GM19043 (cell line): Measurements from ENCODE around the gene HIBADH.

Source experiments
- ATAC-seq: cut with Tn5 transposase; IDR thresholded peaks from one replicate; pipeline ENCODE4 v1.9.1; 2021; ENCODE audit warnings: low read depth; ENCODE audit not compliant: unreplicated experiment

HIBADH gene

GRCh38 chr7:27555670-27556069 is 107.0 kb downstream of the HIBADH start:
- ATAC-seq, result no peak

GRCh38 chr7:27554826-27555225 is 107.9 kb downstream of the HIBADH start:
- no peak for ATAC-seq

GRCh38 chr7:27553273-27553672 is 109.4 kb downstream of the HIBADH start:
- ATAC-seq, result no peak

DNA sequence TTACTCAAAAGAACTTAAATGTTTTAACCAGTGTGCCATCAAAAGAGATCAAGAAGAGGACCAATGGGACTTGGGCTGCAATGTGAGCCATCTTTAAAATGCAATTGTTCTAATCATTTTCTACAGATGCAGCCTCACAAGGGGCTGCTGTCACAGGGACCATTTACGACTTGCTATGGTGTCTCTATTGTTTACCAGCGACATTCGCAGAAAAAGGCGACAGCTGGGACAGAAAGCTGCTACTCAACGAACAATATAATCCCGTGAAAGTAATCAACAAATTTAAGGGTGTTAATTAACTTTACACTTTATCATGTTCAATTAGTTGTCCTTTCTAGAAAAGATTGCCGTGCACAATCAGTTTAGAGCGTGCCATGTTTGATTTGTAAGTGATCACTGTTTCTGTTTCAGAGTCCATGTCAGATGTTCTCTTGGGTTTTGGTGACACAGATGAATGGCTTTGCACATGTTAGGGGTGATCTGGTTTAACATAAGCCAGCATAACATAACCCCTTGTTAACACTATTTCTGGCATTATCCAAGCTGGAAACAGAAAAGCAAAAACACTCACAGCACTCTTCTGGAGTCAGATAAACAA is 110.8 kb downstream of the HIBADH start:
- no peak for ATAC-seq

- ATAC-seq, result no peak
These were observed 113.1 kb downstream of the HIBADH start for GRCh38 chr7:27549606-27550005.

DNA sequence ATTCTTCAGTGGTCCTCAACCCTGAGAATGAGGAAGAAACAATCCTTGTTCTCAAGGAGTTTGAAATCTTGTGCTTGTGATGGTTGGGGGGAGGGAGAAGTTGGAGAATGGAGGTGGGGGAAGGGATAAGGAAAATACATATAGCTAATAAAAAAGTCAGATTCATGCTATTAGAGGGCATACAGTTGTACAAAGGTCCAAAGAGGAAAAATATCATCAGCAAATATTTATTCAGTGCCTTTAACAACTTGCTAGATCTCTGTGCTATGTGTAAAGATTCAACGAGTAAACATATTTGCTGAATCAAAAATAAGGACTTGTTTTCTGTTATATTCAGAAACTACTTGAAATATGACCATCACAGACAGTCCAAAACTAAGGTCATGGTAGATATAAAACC is 114.4 kb downstream of the HIBADH start:
- ATAC-seq, result no peak

GRCh38 chr7:27547401-27547800 is 115.3 kb downstream of the HIBADH start:
- ATAC-seq, result no peak

DNA sequence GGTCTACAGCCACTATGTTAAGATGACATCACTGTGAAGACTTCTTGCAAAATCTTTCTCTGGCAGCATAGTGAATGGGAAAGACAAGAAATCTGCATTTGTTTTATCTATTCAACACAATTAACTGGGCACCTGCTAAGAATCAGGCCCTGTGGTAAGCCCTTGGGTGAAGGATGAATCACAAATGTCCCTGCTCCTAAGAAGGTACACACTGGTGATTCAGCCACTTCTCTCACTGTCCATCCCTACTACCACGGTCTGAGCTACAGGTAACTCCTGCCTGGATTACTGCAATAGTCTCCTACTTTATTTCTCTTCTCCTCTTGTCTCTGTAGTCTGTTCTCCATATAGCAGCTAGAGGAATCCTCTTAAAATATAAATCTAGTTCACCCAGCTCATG is 116.1 kb downstream of the HIBADH start:
- no peak for ATAC-seq

DNA sequence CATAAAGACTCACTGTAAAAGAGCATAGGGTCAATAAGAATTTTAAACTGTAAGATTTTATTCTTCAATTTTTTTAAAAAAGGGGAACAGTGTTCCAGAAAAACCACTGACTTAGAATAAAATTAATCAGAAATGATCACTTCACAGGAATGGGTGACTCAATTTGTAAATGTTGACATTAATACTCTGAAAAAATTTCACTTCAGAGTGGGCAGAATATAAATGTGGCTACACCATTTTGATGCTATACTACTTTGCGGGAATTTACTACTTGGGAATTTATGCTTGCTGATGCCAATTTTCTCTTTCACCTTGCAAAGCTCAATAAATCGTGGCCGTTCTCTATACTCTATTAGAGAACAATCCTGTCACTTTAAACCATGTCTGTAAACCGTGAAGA is 126.9 kb downstream of the HIBADH start:
- no peak for ATAC-seq

DNA sequence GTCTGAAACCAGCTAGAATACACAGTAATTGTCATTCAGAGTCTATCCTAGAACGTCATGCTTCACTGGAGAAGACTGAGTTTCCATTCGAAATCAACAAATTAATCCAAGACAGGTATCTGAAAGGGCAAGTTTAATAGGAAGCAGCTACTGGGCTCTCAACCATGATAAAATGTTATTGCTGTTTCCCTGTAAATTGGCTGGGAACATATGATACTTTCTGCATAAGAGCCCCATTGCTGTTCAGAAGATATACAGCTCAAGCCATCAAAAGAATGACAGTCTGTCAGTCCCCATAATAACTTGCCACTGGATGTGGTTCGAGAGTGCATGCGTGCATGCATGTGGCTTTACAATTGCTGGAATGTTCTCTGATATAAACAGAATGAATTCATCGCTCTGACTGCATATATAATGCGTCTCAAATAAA is 129.0 kb downstream of the HIBADH start:
- no peak for ATAC-seq

DNA sequence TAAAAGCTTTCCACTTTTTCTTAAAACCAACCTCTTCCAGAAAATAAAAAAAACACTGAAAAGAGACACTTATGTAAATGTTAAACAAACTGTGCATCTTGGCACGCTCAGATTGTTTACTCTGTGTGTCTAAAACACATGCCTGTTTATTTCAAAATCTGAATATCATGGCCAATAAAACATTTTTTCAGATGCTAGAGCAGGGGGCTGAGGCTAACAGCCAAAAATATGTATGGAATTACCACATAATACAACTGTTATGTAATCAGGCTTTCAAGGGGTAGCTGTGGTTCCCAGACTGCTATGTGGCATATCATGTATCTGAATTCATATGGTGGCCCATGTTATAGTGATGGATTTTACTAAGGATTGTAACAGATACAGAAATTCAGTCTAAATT is 130.4 kb downstream of the HIBADH start:
- ATAC-seq, result no peak

- no peak for ATAC-seq
These were observed 135.4 kb downstream of the HIBADH start for GRCh38 chr7:27527348-27527714.

DNA sequence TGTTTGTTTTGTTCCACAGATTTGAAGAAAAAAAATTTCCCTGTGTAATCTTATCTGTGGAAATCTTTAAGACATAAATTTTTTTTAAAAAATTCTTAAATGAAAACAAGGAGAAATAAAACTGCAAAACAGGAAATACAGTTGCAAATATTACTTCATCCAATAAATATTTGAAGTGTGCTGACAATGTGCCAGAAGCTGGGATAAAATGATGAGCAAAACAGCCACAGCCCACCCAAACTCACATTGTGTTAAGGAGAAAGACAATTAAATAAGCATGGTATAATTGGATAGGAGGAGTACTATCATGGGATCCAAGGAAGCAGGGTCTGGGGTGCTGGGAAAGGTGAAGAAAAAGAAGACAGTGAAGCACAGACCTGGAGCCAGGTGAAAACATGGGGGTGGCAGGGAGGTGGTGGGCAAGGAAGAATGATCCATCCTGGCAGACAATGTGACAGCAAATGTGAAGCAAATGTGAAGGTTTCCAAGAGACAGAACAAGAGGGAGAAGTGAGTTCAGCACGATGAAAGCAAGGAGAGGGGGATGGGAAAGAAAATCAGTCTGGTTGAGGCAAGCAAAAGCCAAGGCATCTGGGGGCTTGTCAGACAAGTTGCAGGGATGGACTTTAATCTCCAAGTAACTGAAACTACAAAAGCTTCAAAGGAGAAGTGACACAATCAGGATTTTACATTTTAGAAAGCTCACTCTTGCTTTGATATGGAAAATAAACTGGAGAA is 135.9 kb downstream of the HIBADH start:
- ATAC-seq, result no peak

DNA sequence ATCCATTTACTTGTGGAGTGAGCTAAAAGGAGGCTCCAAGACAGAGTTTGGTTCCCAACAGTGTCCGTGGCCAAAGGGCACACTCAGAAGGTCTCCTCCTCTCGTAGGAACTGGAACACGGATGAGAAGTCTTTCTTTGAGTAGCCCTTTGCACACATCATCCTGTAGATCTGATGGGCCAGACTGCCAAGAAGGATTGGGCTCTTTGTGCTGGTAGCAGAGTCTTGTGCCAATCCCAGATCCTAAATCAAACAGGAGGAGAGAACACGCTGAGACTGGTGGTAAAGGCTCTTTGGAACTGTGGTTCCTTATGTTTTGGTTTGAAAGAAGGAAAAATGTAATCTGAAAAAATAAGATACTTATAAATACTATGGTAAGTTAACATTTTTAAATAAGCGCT is 136.6 kb downstream of the HIBADH start:
- no peak for ATAC-seq

DNA sequence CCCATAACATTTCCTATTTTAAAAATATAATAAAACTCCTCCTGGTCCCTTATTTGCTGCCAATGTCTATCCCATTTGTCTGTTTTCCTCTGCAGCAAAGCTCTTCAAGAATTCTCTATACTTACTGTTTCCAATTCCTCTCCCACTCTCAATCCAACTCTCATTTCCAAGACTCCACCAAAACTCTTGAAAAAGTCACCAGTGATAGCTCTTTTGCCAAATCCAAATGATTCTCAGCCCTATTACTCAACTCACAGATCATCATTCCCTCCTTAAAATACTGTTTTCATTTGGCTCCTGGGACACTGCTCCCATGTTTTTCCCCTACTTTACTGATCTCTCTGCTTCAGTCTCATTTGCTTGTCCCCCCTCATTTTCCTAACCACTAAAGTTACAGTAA is 139.4 kb downstream of the HIBADH start:
- no peak for ATAC-seq

- no peak for ATAC-seq
These were observed 140.1 kb downstream of the HIBADH start for GRCh38 chr7:27522566-27522965.

DNA sequence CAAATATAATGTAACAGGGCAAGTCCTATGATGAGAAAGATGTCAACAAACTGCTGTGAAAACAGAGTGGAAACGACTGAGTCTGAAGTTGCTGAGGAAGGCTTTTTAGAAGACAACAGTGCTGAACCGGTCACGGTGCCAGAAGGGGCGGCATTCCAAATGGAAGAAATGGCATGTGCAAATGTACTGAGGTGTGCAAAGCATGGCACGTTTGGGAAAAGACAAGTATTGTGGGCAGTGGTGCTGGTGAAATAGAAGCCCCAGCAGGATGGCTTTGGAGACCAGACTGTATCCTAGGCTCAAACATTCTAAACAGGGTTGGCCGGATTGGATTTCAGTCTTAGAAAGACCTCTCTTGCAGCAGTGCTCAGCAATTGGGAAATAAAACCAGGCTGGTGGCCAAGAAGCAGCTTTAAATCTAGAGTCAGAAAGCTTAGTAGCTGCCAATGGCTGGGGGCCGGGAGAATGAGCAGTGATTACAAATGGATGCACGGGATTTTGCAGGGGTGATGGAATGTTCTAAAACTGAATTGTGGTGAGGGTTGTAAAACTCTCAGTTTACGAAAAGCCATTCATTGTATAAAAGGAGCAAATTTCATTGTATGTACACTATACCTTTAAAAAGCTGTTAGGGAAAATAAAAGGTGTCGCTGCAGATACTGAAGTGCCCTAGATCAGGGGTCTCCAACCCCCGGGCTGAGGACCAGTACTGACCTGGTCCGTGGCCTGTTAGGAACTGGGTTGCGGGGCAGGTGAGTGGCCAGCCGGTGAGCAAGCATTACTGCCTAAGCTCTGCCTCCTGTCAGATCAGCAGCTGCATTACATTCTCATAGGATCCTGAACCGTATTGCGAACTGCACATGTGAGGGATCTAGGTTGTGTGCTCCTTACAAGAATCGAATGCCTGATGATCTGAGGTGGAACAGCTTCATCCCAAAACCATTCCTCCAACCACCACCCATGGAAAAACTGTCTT is 141.6 kb downstream of the HIBADH start:
- no peak for ATAC-seq

DNA sequence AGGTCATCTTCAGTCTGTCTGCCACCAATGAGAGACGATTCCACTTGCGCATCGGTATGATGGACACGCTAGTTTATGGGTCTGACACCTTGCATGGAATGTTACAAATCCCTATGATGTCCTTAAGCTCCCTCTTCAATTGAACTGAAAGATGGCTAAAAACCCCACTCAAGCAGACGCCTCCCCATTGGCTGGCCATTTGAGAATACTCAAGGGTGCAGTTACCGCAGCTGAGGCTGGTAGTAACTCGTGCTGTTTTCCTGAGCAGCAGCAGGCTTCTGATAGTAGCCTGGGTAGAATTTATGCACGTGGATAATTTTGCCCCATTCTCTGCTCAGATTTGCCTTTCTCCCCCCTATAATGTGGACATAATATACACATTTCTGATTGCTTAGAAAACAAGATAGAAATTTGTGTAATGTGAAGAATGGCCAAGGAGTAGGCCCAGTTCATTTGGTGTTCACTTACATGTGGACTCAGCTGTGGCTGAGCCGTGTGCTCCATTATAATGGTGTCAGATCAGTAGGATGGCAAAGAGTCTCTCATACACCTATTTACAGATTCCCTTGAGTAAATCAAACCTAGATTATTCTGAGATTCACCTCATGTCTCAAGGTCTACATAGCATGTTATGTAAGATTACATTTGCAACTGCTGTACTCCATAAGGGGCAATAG is 142.8 kb downstream of the HIBADH start:
- no peak for ATAC-seq

DNA sequence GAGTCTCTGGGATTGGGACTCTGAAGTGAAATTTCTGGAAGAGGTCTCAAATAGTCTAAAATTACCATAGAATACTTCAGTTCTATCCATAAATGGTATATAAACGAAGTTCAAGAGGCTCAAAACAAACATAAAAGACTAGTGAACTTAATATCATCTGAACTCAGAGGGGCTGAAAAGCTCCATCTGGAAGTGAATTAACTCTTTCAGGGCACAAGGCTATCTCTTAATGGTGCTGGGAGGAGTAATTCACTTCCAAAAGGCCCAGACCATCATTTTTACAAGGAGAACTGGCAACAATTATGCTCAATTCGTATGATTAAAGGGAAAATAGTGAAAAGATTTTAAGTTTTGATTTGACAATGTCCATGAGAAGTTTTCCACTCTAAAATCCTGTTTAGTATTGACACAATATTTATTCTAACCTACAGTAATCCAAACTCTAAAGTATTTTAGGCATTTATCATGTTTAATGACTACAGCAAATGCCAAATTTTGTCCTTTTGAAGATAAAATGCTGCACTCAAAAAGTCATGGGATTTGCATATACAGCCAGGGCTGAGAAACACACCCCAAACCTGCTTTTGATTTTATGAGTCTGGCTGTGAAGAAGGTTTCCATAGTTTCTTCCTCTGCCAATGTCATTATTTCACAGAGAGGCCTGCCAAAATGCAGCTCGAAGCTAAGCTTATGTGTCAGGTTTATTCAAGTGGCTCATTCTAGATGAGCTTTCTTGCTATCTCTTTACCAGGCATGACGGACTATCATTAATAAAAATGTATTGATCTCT is 143.9 kb downstream of the HIBADH start:
- no peak for ATAC-seq

DNA sequence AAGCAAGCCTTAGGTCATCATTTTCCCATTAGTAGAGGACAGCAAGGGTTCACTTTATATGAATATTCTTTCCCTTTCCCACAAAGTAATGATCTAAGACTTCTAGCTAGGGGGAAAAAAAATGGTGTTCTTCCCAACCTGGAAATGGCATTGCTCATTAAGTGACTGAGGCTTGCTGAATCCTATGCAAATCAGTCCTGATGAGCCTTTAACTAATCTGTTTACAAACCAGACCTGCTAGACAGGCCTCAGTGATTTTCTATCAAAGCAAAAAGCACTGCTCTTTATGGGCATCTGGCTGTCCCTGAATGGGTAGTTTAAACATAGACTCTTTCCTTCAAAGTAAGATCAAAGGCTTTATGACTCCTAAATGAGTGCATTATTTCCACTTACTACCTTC is 146.3 kb downstream of the HIBADH start:
- ATAC-seq, result no peak
